B cell (primary cell): ENCODE data around the gene ELMO1.

Source experiments
- EZH2 ChIP-seq: IDR thresholded peaks from 2 replicates; pipeline ENCODE4 v1.6.1; 2012; ENCODE audit warnings: borderline replicate concordance, low read depth, mild to moderate bottlenecking, moderate library complexity, low read length; ENCODE audit not compliant: insufficient read depth, poor library complexity, severe bottlenecking
- TF ChIP-seq, protein P1 (sequence below): fragments of 200-600 bp; IDR thresholded peaks from one replicate; pipeline ENCODE4 v1.8.0; 2022; ENCODE audit warnings: antibody characterized with exemption, mild to moderate bottlenecking

DNA sequence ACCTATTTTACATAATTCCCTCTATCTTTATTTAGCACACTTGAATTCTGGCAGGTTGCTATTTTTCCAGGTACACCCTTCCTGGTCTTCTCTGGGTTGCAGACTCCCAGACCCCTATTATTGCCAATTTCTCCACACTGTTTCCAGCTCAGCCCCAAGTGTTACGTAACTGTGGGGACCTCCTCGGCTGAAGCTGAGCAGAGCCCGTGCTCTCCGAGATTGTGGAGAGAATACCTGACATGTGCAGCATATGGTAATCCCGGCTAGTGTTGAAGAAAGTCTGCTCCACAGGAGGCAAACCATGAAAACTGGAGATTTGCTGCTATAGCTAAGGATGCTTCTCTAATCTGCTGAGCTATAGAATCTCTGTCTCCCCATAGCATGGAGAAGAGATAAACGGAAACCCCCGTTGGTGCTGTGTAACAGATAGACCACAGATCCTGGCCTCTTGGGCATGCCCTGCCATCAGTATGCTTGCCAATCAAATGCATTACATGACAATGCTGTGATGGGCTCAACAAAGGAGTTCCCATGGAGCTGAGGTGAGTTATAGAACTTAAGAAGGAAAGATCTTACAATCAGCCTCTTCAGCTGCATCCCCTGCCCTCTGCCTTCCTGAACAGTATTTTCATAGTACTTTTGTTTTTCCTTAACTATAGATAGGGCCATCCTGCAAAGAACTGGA, 579.8 kb downstream of the ELMO1 start:
- no peak for TF ChIP-seq EZH2
- TF ChIP-seq, protein P1, sequence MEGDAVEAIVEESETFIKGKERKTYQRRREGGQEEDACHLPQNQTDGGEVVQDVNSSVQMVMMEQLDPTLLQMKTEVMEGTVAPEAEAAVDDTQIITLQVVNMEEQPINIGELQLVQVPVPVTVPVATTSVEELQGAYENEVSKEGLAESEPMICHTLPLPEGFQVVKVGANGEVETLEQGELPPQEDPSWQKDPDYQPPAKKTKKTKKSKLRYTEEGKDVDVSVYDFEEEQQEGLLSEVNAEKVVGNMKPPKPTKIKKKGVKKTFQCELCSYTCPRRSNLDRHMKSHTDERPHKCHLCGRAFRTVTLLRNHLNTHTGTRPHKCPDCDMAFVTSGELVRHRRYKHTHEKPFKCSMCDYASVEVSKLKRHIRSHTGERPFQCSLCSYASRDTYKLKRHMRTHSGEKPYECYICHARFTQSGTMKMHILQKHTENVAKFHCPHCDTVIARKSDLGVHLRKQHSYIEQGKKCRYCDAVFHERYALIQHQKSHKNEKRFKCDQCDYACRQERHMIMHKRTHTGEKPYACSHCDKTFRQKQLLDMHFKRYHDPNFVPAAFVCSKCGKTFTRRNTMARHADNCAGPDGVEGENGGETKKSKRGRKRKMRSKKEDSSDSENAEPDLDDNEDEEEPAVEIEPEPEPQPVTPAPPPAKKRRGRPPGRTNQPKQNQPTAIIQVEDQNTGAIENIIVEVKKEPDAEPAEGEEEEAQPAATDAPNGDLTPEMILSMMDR: no peak
